Mucosa of descending colon (tissue), 3 donors: ENCODE data around the gene POLR2C. TPM values are rescaled to one million over a fixed set of nuclear protein-coding genes. Genes with fewer than 3 reads are reported as not detected.
"Not testable (repeated sequence)": the region's sequence is repeated elsewhere in the genome, so short reads cannot be mapped to it uniquely, and the experiment has no call there.

Experiments
- ATAC-seq: fragments of 200-7000 bp; cut with Tn5 transposase; one replicate; pipeline ENCODE4 v1.9.1; 2020; ENCODE audit warnings: mild to moderate bottlenecking, moderate library complexity
- DNase-seq, 3 donors: peaks; one replicate each; pipeline ENCODE4 v3.0.0-alpha.2; 2020
- H3K36me3 ChIP-seq: fragments of 200-600 bp; one replicate; pipeline ENCODE4 v1.8.0; 2021; ENCODE audit warnings: low read depth, mild to moderate bottlenecking
- H3K4me1 ChIP-seq: fragments of 200-600 bp; one replicate; pipeline ENCODE4 v1.8.0; 2021; ENCODE audit warnings: low read depth, mild to moderate bottlenecking
- H3K4me3 ChIP-seq: fragments of 200-600 bp; one replicate; pipeline ENCODE4 v1.8.0; 2021; ENCODE audit warnings: mild to moderate bottlenecking
- H3K9me3 ChIP-seq: fragments of 200-600 bp; one replicate; pipeline ENCODE4 v1.8.0; 2021; ENCODE audit warnings: mild to moderate bottlenecking
- CTCF ChIP-seq: fragments of 200-600 bp; IDR thresholded peaks from one replicate; pipeline ENCODE4 v1.8.0; 2022; ENCODE audit warnings: antibody characterized with exemption, mild to moderate bottlenecking
- intact Hi-C, 2 donors: fragments of 100-400 bp; cut with DNase I in 1 of 2; cut with micrococcal nuclease in 1 of 2; formaldehyde crosslinking; loops; one replicate each; pipeline versions ENCODE4 v1.11.0 to v1.11.1; 2022; cut with DNase I, micrococcal nuclease
- total RNA-seq, 3 donors: library from RNA; stranded (reverse); fragmentation: NEBNext Ultra II Directional in 2 of 3; extraction: Animal tissue kit (Norgen Biotek cat#: 25700) in 2 of 3; gene quantifications; one replicate each; pipeline versions ENCODE4 v1.2.1 to v1.2.4, GENCODE V29; 2021 to 2023
- donor health status: DM: no; HTN: no; CAD: no; lungs with moderate emphysema.
- donor health status: DM: no; HTN: no; CAD: no.
- donor health status: DM: no; HTN: yes; CAD: no.

The POLR2C gene
- total RNA-seq, 3 donors from 2014 or later = 50.0 to 51.3 (median 51.0) TPM

GRCh38 chr16:57498031-57498430, 35.6 kb downstream of the POLR2C start:
- no peaks in the 10 kb centered on the region for H3K9me3 ChIP-seq
- DNase-seq (no peak), ATAC-seq (no peak)
- H3K4me3 ChIP-seq = no peak overlapping the region
- no peak for TF ChIP-seq CTCF
- intact Hi-C loops = no loop called here
- no peaks in the 10 kb centered on the region for H3K4me1 ChIP-seq
- H3K36me3 ChIP-seq = no peaks in the 10 kb centered on the region

- DNase-seq, H3K4me1 ChIP-seq, H3K4me3 ChIP-seq, ATAC-seq, H3K9me3 ChIP-seq, intact Hi-C loops, H3K36me3 ChIP-seq: not testable (repeated sequence)
Measured at GRCh38 chr16:57499941-57500340, 37.5 kb downstream of the POLR2C start.

GRCh38 chr16:57500578-57501111, 38.2 kb downstream of the POLR2C start:
- ATAC-seq (no peak), DNase-seq (no peak)
- intact Hi-C loops = no loop called here
- Histone ChIP-seq H3K4me1 (no peaks in the 10 kb centered on the region), H3K4me3 (no peak overlapping the region), H3K9me3 (no peaks in the 10 kb centered on the region), H3K36me3 (no peaks in the 10 kb centered on the region)
- no peak for TF ChIP-seq CTCF

- ATAC-seq (no peak), DNase-seq (no peak)
- TF ChIP-seq CTCF = no peak
- no peak overlapping the region for H3K4me3 ChIP-seq
- H3K9me3 ChIP-seq = no peaks in the 10 kb centered on the region
- H3K36me3 ChIP-seq = no peaks in the 10 kb centered on the region
- no peaks in the 10 kb centered on the region for H3K4me1 ChIP-seq
- intact Hi-C loops = no loop called here
Measured at GRCh38 chr16:57501492-57501891, 39.0 kb downstream of the POLR2C start.

- H3K4me3 ChIP-seq = no peak overlapping the region
- TF ChIP-seq CTCF = no peak
- ATAC-seq (no peak), DNase-seq (no peak)
- H3K4me1 ChIP-seq = no peaks in the 10 kb centered on the region
- intact Hi-C loops = no loop called here
- H3K9me3 ChIP-seq = no peaks in the 10 kb centered on the region
- H3K36me3 ChIP-seq = no peaks in the 10 kb centered on the region
Measured at GRCh38 chr16:57502048-57502775, 39.7 kb downstream of the POLR2C start.

- no peak for ATAC-seq
- intact Hi-C loops = no loop called here
- no peak for TF ChIP-seq CTCF
- no peaks in the 10 kb centered on the region for H3K4me1 ChIP-seq
- no peak for DNase-seq
- no peaks in the 10 kb centered on the region for H3K36me3 ChIP-seq
- H3K4me3 ChIP-seq = no peak overlapping the region
- no peaks in the 10 kb centered on the region for H3K9me3 ChIP-seq
Measured at GRCh38 chr16:57503366-57503765, 40.9 kb downstream of the POLR2C start.
